ENCODE data around the gene NPNT.

Gene NPNT

GRCh38 chr4:105917171-105917685 lies 22.0 kb downstream of the NPNT start:
- no peak for DNase-seq (ENCODE audit: low read depth)
- TF ChIP-seq CTCF (IDR thresholded peaks at IDR 0.05; ENCODE audit: control insufficient read depth, extremely low read depth, insufficient read depth), result no peak

DNA sequence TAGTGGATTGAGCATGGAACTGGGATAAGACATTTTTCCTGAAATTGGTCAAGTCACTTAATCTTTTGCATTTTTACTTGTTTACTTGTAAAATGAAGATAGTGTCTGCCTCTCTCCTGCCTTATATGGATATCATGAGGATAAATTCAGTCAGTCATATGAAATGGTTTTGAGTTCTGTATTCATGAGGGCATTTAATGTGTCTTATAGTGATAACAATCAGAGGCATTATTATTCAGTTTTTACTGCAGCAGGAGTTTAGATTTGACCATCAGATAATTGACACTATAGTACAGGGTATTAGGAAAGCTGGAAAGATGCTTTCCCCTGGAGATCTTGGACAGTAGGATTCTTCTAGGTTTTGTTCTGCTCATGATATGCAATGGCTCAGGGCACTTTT lies 26.0 kb downstream of the NPNT start:
- DNase-seq (ENCODE audit: low read depth), result no peak
- H3K4me3 ChIP-seq (ENCODE audit: low read depth, low read length), result no peak overlapping the region
- TF ChIP-seq CTCF (IDR thresholded peaks at IDR 0.05; ENCODE audit: control insufficient read depth, extremely low read depth, insufficient read depth), result no peak

More at GRCh38 chr4:105917171-105917685, 22.0 kb downstream of the NPNT start:
- H3K4me3 ChIP-seq (ENCODE audit: low read depth, low read length), result no peak overlapping the region

DNA sequence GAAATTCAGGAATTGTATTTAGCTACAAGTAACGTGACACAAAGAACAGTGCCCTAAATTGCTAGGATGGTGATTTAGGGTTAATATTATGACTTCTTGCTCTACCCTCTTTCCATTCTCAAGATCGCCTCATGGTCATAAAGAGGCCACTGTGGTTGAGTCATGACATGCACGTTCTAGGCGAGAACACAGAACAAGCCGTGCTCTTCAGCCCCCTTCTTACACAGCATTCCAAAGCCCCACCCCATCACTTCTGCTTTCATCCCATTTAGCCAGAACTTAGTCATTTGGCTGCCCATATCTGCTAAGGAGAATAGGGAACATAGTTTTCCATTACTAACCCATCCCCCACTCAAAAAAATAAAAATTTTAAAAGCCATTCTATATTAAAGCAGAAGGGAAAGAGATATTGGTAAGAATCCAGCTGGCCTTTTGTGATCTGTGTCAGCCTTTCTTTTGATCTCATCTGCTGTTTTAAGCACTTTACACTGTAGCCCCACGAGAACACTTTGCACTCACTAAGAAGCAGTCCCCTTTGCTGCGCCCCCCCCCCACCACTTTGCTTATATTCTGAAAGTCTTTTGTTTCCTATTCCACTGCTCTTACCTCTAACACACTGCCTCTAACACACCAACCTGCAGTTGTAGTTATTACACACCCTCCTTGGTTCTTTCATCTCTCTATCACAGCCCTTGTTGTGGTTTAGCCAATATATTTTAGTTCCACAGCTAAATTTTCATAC lies 28.4 kb downstream of the NPNT start:
- no peak for DNase-seq (ENCODE audit: low read depth)
- H3K4me3 ChIP-seq (ENCODE audit: low read depth, low read length), result no peak overlapping the region
- no peak for TF ChIP-seq CTCF (IDR thresholded peaks at IDR 0.05; ENCODE audit: control insufficient read depth, extremely low read depth, insufficient read depth)

DNA sequence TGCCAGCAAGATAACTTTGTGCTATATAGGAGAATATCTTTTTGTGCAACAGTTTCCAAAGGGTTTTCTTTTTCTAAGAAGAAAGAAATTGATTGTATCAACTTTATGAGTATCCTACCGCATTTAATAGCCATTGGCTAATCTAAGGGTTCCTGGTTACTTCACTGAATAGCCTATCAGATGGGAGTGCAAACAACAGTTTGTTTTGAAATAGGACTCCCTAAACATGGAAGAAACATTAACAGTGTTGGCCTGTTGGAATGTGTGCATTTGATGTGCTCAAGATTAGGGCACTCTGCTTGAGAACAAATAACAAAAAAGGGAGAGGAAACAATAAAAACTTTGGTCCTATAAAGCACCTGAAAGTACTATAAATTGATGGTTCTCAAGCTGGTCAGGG lies 29.1 kb downstream of the NPNT start:
- no peak for TF ChIP-seq CTCF (IDR thresholded peaks at IDR 0.05; ENCODE audit: control insufficient read depth, extremely low read depth, insufficient read depth)
- H3K4me3 ChIP-seq (ENCODE audit: low read depth, low read length), result no peak overlapping the region
- peak; percentile 94 for DNase-seq (ENCODE audit: low read depth)

- peak; percentile 40 for DNase-seq (ENCODE audit: low read depth)
- H3K4me3 ChIP-seq (ENCODE audit: low read depth, low read length), result no peak overlapping the region
- no peak for TF ChIP-seq CTCF (IDR thresholded peaks at IDR 0.05; ENCODE audit: control insufficient read depth, extremely low read depth, insufficient read depth)
These were observed 35.4 kb downstream of the NPNT start for GRCh38 chr4:105930698-105931097.

GRCh38 chr4:105933083-105933482 lies 37.8 kb downstream of the NPNT start:
- no peak for TF ChIP-seq CTCF (IDR thresholded peaks at IDR 0.05; ENCODE audit: control insufficient read depth, extremely low read depth, insufficient read depth)

GRCh38 chr4:105934386-105934785 lies 39.1 kb downstream of the NPNT start:
- DNase-seq (ENCODE audit: low read depth), result no peak
- no peak for TF ChIP-seq CTCF (IDR thresholded peaks at IDR 0.05; ENCODE audit: control insufficient read depth, extremely low read depth, insufficient read depth)
- H3K4me3 ChIP-seq (ENCODE audit: low read depth, low read length), result no peak overlapping the region

More at GRCh38 chr4:105933083-105933482, 37.8 kb downstream of the NPNT start:
- no peak for DNase-seq (ENCODE audit: low read depth)
- H3K4me3 ChIP-seq (ENCODE audit: low read depth, low read length), result no peak overlapping the region

Measured in LNCaP clone FGC (cell line).